GM18526 (cell line): ENCODE data around the gene VTI1A.

Experiments
- POLR2A ChIP-seq: IDR thresholded peaks from 3 replicates; pipeline ENCODE4 v1.6.1; 2011; ENCODE audit not compliant: insufficient read length; ENCODE audit errors: extremely low read depth

VTI1A gene

GRCh38 chr10:112844681-112845544 lies 397.9 kb downstream of the VTI1A start:
- TF ChIP-seq POLR2A: no peak

GRCh38 chr10:112847778-112848177 lies 400.8 kb downstream of the VTI1A start:
- no peak for TF ChIP-seq POLR2A

GRCh38 chr10:112848228-112848627 lies 401.2 kb downstream of the VTI1A start:
- no peak for TF ChIP-seq POLR2A

- TF ChIP-seq POLR2A: no peak
These were observed 401.9 kb downstream of the VTI1A start for GRCh38 chr10:112848868-112849430.

GRCh38 chr10:112849546-112849945 lies 402.5 kb downstream of the VTI1A start:
- TF ChIP-seq POLR2A: no peak

- no peak for TF ChIP-seq POLR2A
These were observed 404.2 kb downstream of the VTI1A start for GRCh38 chr10:112851181-112851580.

GRCh38 chr10:112851588-112852211 lies 404.7 kb downstream of the VTI1A start:
- TF ChIP-seq POLR2A: no peak

- TF ChIP-seq POLR2A: no peak
These were observed 405.3 kb downstream of the VTI1A start for GRCh38 chr10:112852306-112852705.

- no peak for TF ChIP-seq POLR2A
These were observed 408.1 kb downstream of the VTI1A start for GRCh38 chr10:112855134-112855533.

- TF ChIP-seq POLR2A: no peak
These were observed 410.5 kb downstream of the VTI1A start for GRCh38 chr10:112857493-112857892.

GRCh38 chr10:112858986-112859651 lies 412.1 kb downstream of the VTI1A start:
- TF ChIP-seq POLR2A: no peak

- no peak for TF ChIP-seq POLR2A
These were observed 412.8 kb downstream of the VTI1A start for GRCh38 chr10:112859793-112860192.
